Gastrocnemius medialis (tissue), 4 donors: ENCODE results near the gene ARMH2.

ENCODE experiments used
- CTCF ChIP-seq, 5 experiments: fragments of 450-650 bp in 3 of 5; fragments of 200-600 bp in 2 of 5; sonication (generic) in 2 of 5; IDR thresholded peaks in 4 of 5; conservative IDR thresholded peaks in 1 of 5; 1 replicate in 4 of 5; 2 replicates in 1 of 5; pipeline ENCODE4 v1.5.1; 2016 to 2019; ENCODE audit warnings: antibody characterized with exemption in 5 of 5, mild to moderate bottlenecking in 3 of 5, moderate library complexity in 3 of 5
- POLR2A ChIP-seq, 2 donors: fragments of 450-650 bp; IDR thresholded peaks; one replicate each; pipeline ENCODE4 v1.6.1; 2017; ENCODE audit warnings: antibody characterized with exemption in 2 of 2, mild to moderate bottlenecking in 2 of 2, moderate library complexity in 2 of 2

- no peak for TF ChIP-seq POLR2A (IDR thresholded peaks at IDR 0.05)
- peak in 3 of 5 experiments; percentile 16 to 34 (median 30) for TF ChIP-seq CTCF (IDR thresholded peaks at IDR 0.05 in 4 of 5, conservative IDR thresholded peaks at IDR 0.05 in 1 of 5)
These were observed 31.8 kb downstream of the ARMH2 start for GRCh38 chr6:24766680-24767462.
